AG09309 (cell line): ENCODE data around the gene LMCD1.
"Not testable (repeated sequence)": the region's sequence is repeated elsewhere in the genome, so short reads cannot be mapped to it uniquely, and the experiment has no call there.

Source experiments
- DNase-seq: peaks from one replicate; pipeline ENCODE4 v3.0.0-alpha.2; 2010; ENCODE audit warnings: low read depth
- H3K4me3 ChIP-seq: 2 replicates; pipeline ENCODE4 v1.5.1; 2011; ENCODE audit warnings: mild to moderate bottlenecking, low read depth, low read length, moderate library complexity; ENCODE audit not compliant: control insufficient read depth
- CTCF ChIP-seq: IDR thresholded peaks from 2 replicates; pipeline ENCODE4 v1.5.1; 2011; ENCODE audit warnings: mild to moderate bottlenecking, low read depth, low read length, inconsistent platforms; ENCODE audit not compliant: insufficient read depth, control insufficient read depth; ENCODE audit errors: missing control alignments

LMCD1 gene

DNA sequence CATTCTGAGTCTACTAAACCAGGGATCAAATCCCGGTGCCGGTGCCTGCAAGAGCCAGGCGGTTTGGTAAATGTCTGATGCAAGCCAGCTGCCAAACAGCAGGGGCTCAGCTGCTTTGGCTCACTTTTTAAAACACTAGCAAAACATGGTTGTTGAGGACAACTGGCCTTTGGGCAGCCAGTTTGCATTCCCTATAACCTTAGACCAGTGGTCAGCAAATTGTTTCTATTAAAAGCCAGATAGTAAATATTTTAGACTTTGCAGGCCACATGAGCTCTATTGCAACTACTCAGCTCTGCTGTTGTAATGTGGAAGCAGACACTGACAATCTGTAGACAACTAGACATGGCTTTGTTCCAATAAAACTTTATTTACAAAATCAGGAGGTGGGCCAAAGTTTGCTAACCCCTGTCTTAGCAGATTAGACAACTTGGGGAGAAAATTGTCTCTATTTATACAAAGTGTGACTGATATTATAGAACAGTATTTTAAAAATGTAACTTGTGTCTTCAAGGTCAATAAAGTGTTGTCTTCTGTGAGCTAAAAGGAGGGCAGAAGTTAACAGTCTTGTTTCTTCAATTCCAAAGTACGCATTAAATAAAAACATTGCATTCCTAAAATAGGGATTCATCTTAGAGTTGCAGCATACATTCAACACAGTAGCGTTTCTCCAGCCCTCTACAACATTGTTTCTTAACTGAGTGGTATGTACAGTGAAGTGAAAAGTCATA lies 75.4 kb downstream of the LMCD1 start:
- no peak for DNase-seq
- no peak for TF ChIP-seq CTCF
- no peak overlapping the region for H3K4me3 ChIP-seq

DNA sequence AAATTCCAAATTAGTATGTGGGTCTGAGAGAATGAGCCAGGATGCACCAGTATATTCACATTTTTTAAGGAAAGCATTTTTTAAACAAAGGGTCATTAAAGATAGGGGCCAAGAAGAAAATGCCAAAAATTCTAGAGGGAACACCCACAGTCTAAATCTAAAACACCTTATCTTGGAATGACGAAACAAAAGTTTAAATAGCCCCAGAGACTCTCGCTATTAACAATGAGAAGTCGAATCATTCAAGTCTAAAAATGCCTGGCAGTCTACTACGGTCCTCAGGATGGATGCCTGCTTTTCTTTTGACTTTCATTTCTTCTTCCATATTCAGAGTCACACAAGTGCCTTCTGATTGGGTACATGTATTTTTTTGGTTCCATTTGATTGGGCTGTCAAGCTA lies 76.7 kb downstream of the LMCD1 start:
- no peak for DNase-seq
- no peak overlapping the region for H3K4me3 ChIP-seq
- no peak for TF ChIP-seq CTCF

- TF ChIP-seq CTCF = no peak
- DNase-seq = no peak
- H3K4me3 ChIP-seq = no peak overlapping the region
Measured at GRCh38 chr3:8579096-8579495, 77.5 kb downstream of the LMCD1 start.

DNA sequence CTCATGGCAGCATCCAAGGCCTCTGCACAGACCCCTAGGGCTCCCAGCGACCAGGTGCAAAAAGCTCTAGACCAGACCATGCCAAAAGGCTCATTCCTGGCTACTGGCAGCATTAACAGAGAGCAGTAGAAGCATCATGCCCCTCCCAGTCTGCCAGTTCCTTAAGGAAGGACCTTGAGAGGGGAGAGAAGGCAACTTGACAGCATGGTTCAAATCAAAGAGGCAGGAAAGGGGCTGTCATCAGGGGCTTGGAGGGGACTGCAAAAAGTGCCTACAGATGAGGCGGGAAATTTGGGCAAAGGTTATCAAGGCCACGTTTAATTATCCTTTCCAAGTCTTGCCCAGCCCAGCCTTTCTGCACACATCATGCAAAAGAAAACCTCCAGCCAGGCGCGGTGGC lies 78.3 kb downstream of the LMCD1 start:
- DNase-seq = no peak
- no peak for TF ChIP-seq CTCF
- no peak overlapping the region for H3K4me3 ChIP-seq

- DNase-seq, H3K4me3 ChIP-seq: not testable (repeated sequence)
Measured at GRCh38 chr3:8580434-8580833, 78.8 kb downstream of the LMCD1 start.

GRCh38 chr3:8581373-8581772 lies 79.8 kb downstream of the LMCD1 start:
- DNase-seq = no peak
- no peak overlapping the region for H3K4me3 ChIP-seq
- TF ChIP-seq CTCF = no peak

DNA sequence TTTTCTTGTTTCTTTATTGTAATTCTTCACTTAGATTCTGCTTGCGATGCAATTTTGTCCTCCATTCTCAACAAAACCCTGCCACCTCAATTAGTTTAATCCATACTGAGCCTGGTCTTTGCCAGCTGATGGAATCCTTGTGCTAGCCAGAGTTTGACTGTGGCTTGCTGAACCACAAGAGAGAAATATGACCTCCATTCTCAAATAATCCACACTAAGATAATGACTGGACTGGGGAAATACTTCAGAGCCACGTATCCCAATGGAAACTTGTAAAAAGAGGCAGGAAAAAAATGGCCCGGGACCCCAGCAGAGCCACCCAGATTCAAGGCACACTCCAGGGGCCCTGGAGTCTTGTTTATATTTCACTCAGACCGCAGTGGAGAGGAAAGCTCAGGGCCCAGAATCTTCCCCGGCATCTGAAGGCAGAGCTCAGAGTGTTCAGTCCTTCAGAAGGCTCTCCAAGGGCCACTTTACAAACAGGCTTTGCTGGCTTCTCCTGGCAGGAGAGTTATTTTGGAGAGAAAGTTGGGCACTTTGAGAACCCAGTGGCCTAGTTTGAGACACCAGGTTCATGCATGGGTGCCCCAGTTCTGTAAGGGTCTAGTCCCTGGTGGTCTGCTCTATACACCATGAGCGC lies 80.3 kb downstream of the LMCD1 start:
- TF ChIP-seq CTCF = no peak
- DNase-seq = no peak
- H3K4me3 ChIP-seq = no peak overlapping the region
